SH-SY5Y (cell line): ENCODE data around the gene RALGDS.

Source experiments
- GATA2 ChIP-seq: IDR thresholded peaks from 2 replicates; pipeline ENCODE4 v1.6.1; 2011; ENCODE audit warnings: mild to moderate bottlenecking, low read depth, low read length
- GATA3 ChIP-seq: IDR thresholded peaks from 2 replicates; pipeline ENCODE4 v1.6.1; 2011; ENCODE audit warnings: low read depth, mild to moderate bottlenecking, low read length, moderate library complexity

DNA sequence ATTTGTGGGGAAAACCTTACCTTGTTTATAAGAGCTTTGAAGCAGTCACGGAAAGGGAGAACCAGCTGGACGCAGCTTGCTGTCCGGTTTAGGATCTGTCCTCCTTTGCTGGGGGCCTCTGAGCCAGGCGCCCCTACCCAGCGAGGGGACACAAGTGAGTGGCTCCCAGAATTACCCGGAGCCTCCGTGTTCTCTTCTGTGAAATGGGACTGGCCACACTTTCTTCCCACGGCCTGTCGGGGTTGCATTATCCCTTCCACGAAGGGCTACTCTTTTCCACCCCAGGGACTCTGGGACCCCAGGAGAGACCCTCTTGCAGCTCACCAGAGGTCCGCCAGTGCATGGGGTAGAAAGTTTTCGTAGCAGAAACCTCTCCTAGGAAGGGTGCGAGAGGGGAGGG lies 43.2 kb upstream of the RALGDS start:
- TF ChIP-seq GATA3 (no peak), GATA2 (no peak)
